GM23338 (cell line): ENCODE data around the gene C1orf174. TPM values are rescaled to one million over a fixed set of nuclear protein-coding genes. Genes with fewer than 3 reads are reported as not detected.

Experiments used
- ATAC-seq: fragments of 200-7000 bp; cut with Tn5 transposase; 3 replicates; pipeline ENCODE4 v1.9.1; 2020
- DNase-seq: peaks from one replicate; pipeline ENCODE4 v3.0.0-alpha.2; 2015; ENCODE audit warnings: low spot score
- H2AFZ ChIP-seq: fragments of 200-600 bp; sonication (generic); 2 replicates; pipeline ENCODE4 v1.8.0; 2016; ENCODE audit warnings: antibody characterized with exemption, mild to moderate bottlenecking, moderate library complexity
- H3F3A ChIP-seq: fragments of 200-600 bp; sonication (generic); replicated peaks from 2 replicates; pipeline ENCODE4 v1.8.0; 2017; ENCODE audit warnings: antibody characterized with exemption, mixed run types, low read depth
- H3K27ac ChIP-seq: fragments of 200-600 bp; sonication (generic); 2 replicates; pipeline ENCODE4 v1.6.1; 2016; ENCODE audit warnings: low read depth
- H3K27me3 ChIP-seq: fragments of 200-600 bp; sonication (generic); 2 replicates; pipeline ENCODE4 v1.8.0; 2016; ENCODE audit warnings: mild to moderate bottlenecking, mixed run types, moderate library complexity; ENCODE audit not compliant: insufficient read depth
- H3K36me3 ChIP-seq: fragments of 200-600 bp; sonication (generic); 2 replicates; pipeline ENCODE4 v1.8.0; 2016; ENCODE audit warnings: mild to moderate bottlenecking; ENCODE audit not compliant: insufficient read depth
- H3K4me1 ChIP-seq: fragments of 200-600 bp; sonication (generic); 2 replicates; pipeline ENCODE4 v1.8.0; 2016; ENCODE audit warnings: mild to moderate bottlenecking, moderate library complexity; ENCODE audit not compliant: insufficient read depth
- H3K4me2 ChIP-seq: fragments of 200-600 bp; sonication (generic); 2 replicates; pipeline ENCODE4 v1.7.1; 2017; ENCODE audit warnings: mixed run types
- H3K4me3 ChIP-seq: fragments of 200-600 bp; sonication (generic); 2 replicates; pipeline ENCODE4 v1.6.1; 2016; ENCODE audit warnings: mixed run types
- H3K79me2 ChIP-seq: fragments of 200-600 bp; sonication (generic); replicated peaks from 2 replicates; pipeline ENCODE4 v1.8.0; 2017; ENCODE audit warnings: mild to moderate bottlenecking; ENCODE audit not compliant: insufficient read depth
- H3K9me2 ChIP-seq: fragments of 200-600 bp; sonication (generic); 2 replicates; pipeline ENCODE4 v1.8.0; 2017; ENCODE audit not compliant: insufficient read depth
- H4K20me1 ChIP-seq: fragments of 200-600 bp; sonication (generic); replicated peaks from 2 replicates; pipeline ENCODE4 v1.8.0; 2017; ENCODE audit warnings: mild to moderate bottlenecking; ENCODE audit not compliant: insufficient read depth
- H3K27ac Mint-ChIP-seq: 2 replicates; pipeline ENCODE4 v1.8.0; 2020; ENCODE audit warnings: inconsistent platforms, mild to moderate bottlenecking, moderate library complexity, mixed read lengths
- H3K27me3 Mint-ChIP-seq: 3 replicates; pipeline ENCODE4 v1.8.0; 2022; ENCODE audit warnings: low read depth, mild to moderate bottlenecking, moderate library complexity, mixed read lengths, inconsistent platforms; ENCODE audit not compliant: insufficient read depth, poor library complexity
- H3K36me3 Mint-ChIP-seq: 3 replicates; pipeline ENCODE4 v1.8.0; 2021; ENCODE audit warnings: low read depth, mild to moderate bottlenecking, inconsistent platforms, moderate library complexity, mixed read lengths
- H3K4me1 Mint-ChIP-seq: 3 replicates; pipeline ENCODE4 v1.8.0; 2020; ENCODE audit warnings: mild to moderate bottlenecking, inconsistent platforms, mixed read lengths
- H3K4me3 Mint-ChIP-seq: 3 replicates; pipeline ENCODE4 v1.8.0; 2021; ENCODE audit warnings: moderate library complexity, mild to moderate bottlenecking, inconsistent platforms, mixed read lengths
- H3K9me3 Mint-ChIP-seq: 3 replicates; pipeline ENCODE4 v1.8.0; 2020; ENCODE audit warnings: moderate library complexity, mild to moderate bottlenecking, inconsistent platforms, mixed read lengths
- CREB1 ChIP-seq: fragments of 250-450 bp; sonication (Bioruptor Pico); IDR thresholded peaks from 2 replicates; pipeline ENCODE4 v1.5.0; 2020; ENCODE audit warnings: low read depth, mild to moderate bottlenecking, moderate library complexity
- CTCF ChIP-seq, 2 experiments: fragments of 200-600 bp in 1 of 2; sonication (generic) in 1 of 2; conservative IDR thresholded peaks; 2 replicates each; pipeline versions ENCODE4 v1.5.1 to v1.6.1; 2016 to 2017; ENCODE audit warnings: antibody characterized with exemption in 2 of 2, low read depth in 2 of 2, mild to moderate bottlenecking in 2 of 2, moderate library complexity in 1 of 2
- ETS1 ChIP-seq: IDR thresholded peaks from 2 replicates; pipeline ENCODE4 v1.6.1; 2016; ENCODE audit warnings: antibody characterized with exemption
- EZH2 ChIP-seq: fragments of 200-600 bp; sonication (generic); IDR thresholded peaks from one replicate; pipeline ENCODE4 v1.8.0; 2017; ENCODE audit warnings: antibody characterized with exemption, mild to moderate bottlenecking, low read depth; ENCODE audit not compliant: unreplicated experiment
- EZH2phosphoT487 ChIP-seq: fragments of 200-600 bp; sonication (generic); IDR thresholded peaks from one replicate; pipeline ENCODE4 v1.8.1; 2018; ENCODE audit warnings: antibody characterized with exemption; ENCODE audit not compliant: unreplicated experiment
- JUNB ChIP-seq: IDR thresholded peaks from one replicate; pipeline ENCODE4 v1.6.1; 2016; ENCODE audit warnings: antibody characterized with exemption; ENCODE audit not compliant: unreplicated experiment
- NANOG ChIP-seq: IDR thresholded peaks from 2 replicates; pipeline ENCODE4 v1.6.1; 2016; ENCODE audit warnings: antibody characterized with exemption, borderline replicate concordance
- POLR2AphosphoS5 ChIP-seq: IDR thresholded peaks from 2 replicates; pipeline ENCODE4 v1.6.1; 2016; ENCODE audit warnings: antibody characterized with exemption, low read depth
- REST ChIP-seq: IDR thresholded peaks from one replicate; pipeline ENCODE4 v1.6.1; 2018; ENCODE audit warnings: antibody characterized with exemption; ENCODE audit not compliant: unreplicated experiment
- STAT1 ChIP-seq: IDR thresholded peaks from one replicate; pipeline ENCODE4 v1.6.1; 2016; ENCODE audit warnings: antibody characterized with exemption; ENCODE audit not compliant: unreplicated experiment
- ZNF114 ChIP-seq: fragments of 250-450 bp; sonication (Bioruptor Pico); IDR thresholded peaks from 2 replicates; pipeline ENCODE4 v1.5.0; 2020; ENCODE audit warnings: mild to moderate bottlenecking, moderate library complexity
- ZNF331 ChIP-seq: fragments of 250-450 bp; sonication (Bioruptor Pico); IDR thresholded peaks from 2 replicates; pipeline ENCODE4 v1.5.0; 2020; ENCODE audit warnings: low read depth, mild to moderate bottlenecking, moderate library complexity
- ZNF462 ChIP-seq: fragments of 250-450 bp; sonication (Bioruptor Pico); IDR thresholded peaks from 2 replicates; pipeline ENCODE4 v1.5.0; 2020; ENCODE audit warnings: mild to moderate bottlenecking, moderate library complexity
- polyA plus RNA-seq: library from polyadenylated mRNA; unstranded; fragments of >200 nt; fragmentation: Nextera tagmentation; extraction: Ambion mirVana; gene quantifications from 2 replicates; pipeline ENCODE4 v1.2.1, GENCODE V29; 2016
- total RNA-seq: library from RNA; depleted of rRNA; stranded (reverse); fragments of >200 nt; shearing (Covaris generic); gene quantifications from 2 replicates; pipeline ENCODE4 v1.2.3, GENCODE V29; 2014

Gene C1orf174
- total and polyA plus RNA-seq, 2 experiments from 2014 or later = 28.5 to 28.7 TPM

GRCh38 chr1:3876716-3877115 lies 23.4 kb downstream of the C1orf174 start:
- Mint-ChIP-seq H3K27ac (no peak overlapping the region), H3K4me1 (no peaks in the 10 kb centered on the region), H3K4me3 (no peak overlapping the region), H3K9me3 (peaks cover 21% of the 10 kb centered on the region), H3K36me3 (peaks cover 49% of the 10 kb centered on the region), H3K27me3 (peaks cover 2% of the 10 kb centered on the region)
- Histone ChIP-seq H4K20me1 (no peaks in the 10 kb centered on the region), H3K9me2 (no peaks in the 10 kb centered on the region; the same call in 1 of the 2 replicates), H3F3A (peaks cover 3% of the 10 kb centered on the region; the same call in 1 of the 2 replicates), H3K27ac (no peak overlapping the region), H3K4me3 (no peak overlapping the region), H3K4me1 (no peaks in the 10 kb centered on the region), H2AFZ (no peak overlapping the region), H3K4me2 (no peak overlapping the region), H3K36me3 (no peaks in the 10 kb centered on the region), H3K79me2 (no peaks in the 10 kb centered on the region), H3K27me3 (no peaks in the 10 kb centered on the region)
- DNase-seq = no peak
- no peak for ATAC-seq
- TF ChIP-seq EZH2phosphoT487 (no peak), NANOG (no peak), JUNB (no peak), POLR2AphosphoS5 (no peak), EZH2 (no peak), STAT1 (no peak), ZNF114 (CRISPR knock-in tag) (no peak), CREB1 (CRISPR knock-in tag) (no peak), REST (no peak), ETS1 (no peak), CTCF (conservative IDR thresholded peaks at IDR 0.05; ENCODE audit: low read depth in 2 of 2) (no peak), ZNF331 (CRISPR knock-in tag) (no peak), ZNF462 (CRISPR knock-in tag) (no peak)
